Stimulated activated CD4-positive, alpha-beta T cell treated with anti-CD3 and anti-CD28 coated beads, Interleukin-12 subunit alpha, Interleukin-12 subunit beta, amount 100 ng/mL, for 4 hours (primary cell): ENCODE data around the gene SPSB2.
"Not testable (repeated sequence)": the region's sequence is repeated elsewhere in the genome, so short reads cannot be mapped to it uniquely, and the experiment has no call there.

ENCODE experiments used
- DNase-seq: peaks from one replicate; pipeline ENCODE4 v3.0.0-alpha.2; 2020

The SPSB2 gene

GRCh38 chr12:6873094-6874014, at the start of gene SPSB2:
SPSB2 (minus strand) TSS chr12:6873303; CDS start chr12:6872901, 402 bp downstream.
- peak; percentile 99 for DNase-seq

- DNase-seq = no peak
These were observed 49.2 kb upstream of the SPSB2 start for GRCh38 chr12:6921996-6922946.

GRCh38 chr12:6921539-6921938, 48.4 kb upstream of the SPSB2 start:
- DNase-seq = no peak

GRCh38 chr12:6919588-6919987, 46.5 kb upstream of the SPSB2 start:
- no peak for DNase-seq

- no peak for DNase-seq
These were observed 44.6 kb upstream of the SPSB2 start for GRCh38 chr12:6917491-6918231.

- no peak for DNase-seq
These were observed 43.5 kb upstream of the SPSB2 start for GRCh38 chr12:6916426-6917200.

- DNase-seq = no peak
These were observed 42.7 kb upstream of the SPSB2 start for GRCh38 chr12:6915789-6916285.

GRCh38 chr12:6914947-6915788, 42.1 kb upstream of the SPSB2 start:
- DNase-seq = no peak

- DNase-seq = peak; percentile 80
These were observed 41.3 kb upstream of the SPSB2 start, which contains the start of gene ENO2 for GRCh38 chr12:6914246-6914946. ENO2 (plus strand) TSS chr12:6914580; CDS start chr12:6915833, 1,253 bp downstream.

GRCh38 chr12:6912164-6912935, 39.2 kb upstream of the SPSB2 start:
- DNase-seq = no peak

- no peak for DNase-seq
These were observed 36.5 kb upstream of the SPSB2 start for GRCh38 chr12:6909421-6910145.

GRCh38 chr12:6908141-6908540, 35.0 kb upstream of the SPSB2 start:
- not testable (repeated sequence) for DNase-seq

GRCh38 chr12:6905414-6906040, 32.4 kb upstream of the SPSB2 start:
- DNase-seq = no peak

GRCh38 chr12:6904280-6905276, 31.5 kb upstream of the SPSB2 start, which contains the start of gene LRRC23:
LRRC23 (plus strand) TSS chr12:6904822; CDS start chr12:6905634, 812 bp downstream.
- DNase-seq = peak; percentile 95

GRCh38 chr12:6903722-6904121, 30.6 kb upstream of the SPSB2 start:
- DNase-seq = no peak

GRCh38 chr12:6902448-6902847, 29.3 kb upstream of the SPSB2 start:
- DNase-seq = no peak
